Endothelial cell of umbilical vein (primary cell): ENCODE results near the gene CRKL.

Experiments
- EZH2 ChIP-seq: IDR thresholded peaks from 2 replicates; pipeline ENCODE4 v1.6.1; 2012; ENCODE audit warnings: borderline replicate concordance, low read depth, mild to moderate bottlenecking, moderate library complexity, low read length, inconsistent platforms; ENCODE audit not compliant: severe bottlenecking
- FOS ChIP-seq: IDR thresholded peaks from 2 replicates; pipeline ENCODE4 v1.6.1; 2011; ENCODE audit warnings: mild to moderate bottlenecking, low read length, moderate library complexity, borderline replicate concordance; ENCODE audit not compliant: insufficient read depth
- TF ChIP-seq, protein P1 (sequence below), 2 donors: IDR thresholded peaks; 1 replicate in 1 of 2; 2 replicates in 1 of 2; pipeline ENCODE4 v1.5.1; 2011; ENCODE audit warnings: low read length in 2 of 2, mild to moderate bottlenecking in 2 of 2, moderate library complexity in 2 of 2, control low read depth in 1 of 2, inconsistent platforms in 1 of 2, low read depth in 1 of 2; ENCODE audit not compliant: insufficient read depth in 1 of 2; ENCODE audit errors: extremely low read depth in 1 of 2

- TF ChIP-seq, protein P1, sequence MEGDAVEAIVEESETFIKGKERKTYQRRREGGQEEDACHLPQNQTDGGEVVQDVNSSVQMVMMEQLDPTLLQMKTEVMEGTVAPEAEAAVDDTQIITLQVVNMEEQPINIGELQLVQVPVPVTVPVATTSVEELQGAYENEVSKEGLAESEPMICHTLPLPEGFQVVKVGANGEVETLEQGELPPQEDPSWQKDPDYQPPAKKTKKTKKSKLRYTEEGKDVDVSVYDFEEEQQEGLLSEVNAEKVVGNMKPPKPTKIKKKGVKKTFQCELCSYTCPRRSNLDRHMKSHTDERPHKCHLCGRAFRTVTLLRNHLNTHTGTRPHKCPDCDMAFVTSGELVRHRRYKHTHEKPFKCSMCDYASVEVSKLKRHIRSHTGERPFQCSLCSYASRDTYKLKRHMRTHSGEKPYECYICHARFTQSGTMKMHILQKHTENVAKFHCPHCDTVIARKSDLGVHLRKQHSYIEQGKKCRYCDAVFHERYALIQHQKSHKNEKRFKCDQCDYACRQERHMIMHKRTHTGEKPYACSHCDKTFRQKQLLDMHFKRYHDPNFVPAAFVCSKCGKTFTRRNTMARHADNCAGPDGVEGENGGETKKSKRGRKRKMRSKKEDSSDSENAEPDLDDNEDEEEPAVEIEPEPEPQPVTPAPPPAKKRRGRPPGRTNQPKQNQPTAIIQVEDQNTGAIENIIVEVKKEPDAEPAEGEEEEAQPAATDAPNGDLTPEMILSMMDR (IDR thresholded peaks at IDR 0.05; ENCODE audit: extremely low read depth in 1 of 2, insufficient read depth in 1 of 2, low read depth in 1 of 2, low read length in 2 of 2) = no peak
- TF ChIP-seq EZH2 = no peak
- TF ChIP-seq FOS = no peak
Observed at GRCh38 chr22:20920881-20921203, 3.6 kb downstream of the CRKL start.
